Choroid plexus epithelial cell (primary cell): ENCODE results near the gene VSX1.

Source experiments
- DNase-seq: peaks from one replicate; pipeline ENCODE4 v3.0.0-alpha.2; 2010; ENCODE audit warnings: low read depth
- H3K4me3 ChIP-seq: 2 replicates; pipeline ENCODE4 v1.5.1; 2011; ENCODE audit warnings: low read depth, mild to moderate bottlenecking, control low read depth, low read length, moderate library complexity
- CTCF ChIP-seq: conservative IDR thresholded peaks from 2 replicates; pipeline ENCODE4 v1.5.1; 2011; ENCODE audit warnings: low read depth, mild to moderate bottlenecking, control low read depth, inconsistent platforms, low read length, moderate library complexity

VSX1 gene

GRCh38 chr20:25065625-25066338 lies 16.2 kb downstream of the VSX1 start:
- H3K4me3 ChIP-seq = no peak overlapping the region
- DNase-seq = peak; percentile 82
- TF ChIP-seq CTCF = peak; percentile 87

- no peak overlapping the region for H3K4me3 ChIP-seq
- TF ChIP-seq CTCF = no peak
- DNase-seq = no peak
Observed at GRCh38 chr20:25065072-25065624, 16.8 kb downstream of the VSX1 start.

- TF ChIP-seq CTCF = no peak
- no peak overlapping the region for H3K4me3 ChIP-seq
- no peak for DNase-seq
Observed at GRCh38 chr20:25064561-25065071, 17.3 kb downstream of the VSX1 start.

GRCh38 chr20:25063981-25064380 lies 18.0 kb downstream of the VSX1 start:
- no peak for TF ChIP-seq CTCF
- no peak overlapping the region for H3K4me3 ChIP-seq
- DNase-seq = no peak

- no peak for TF ChIP-seq CTCF
- H3K4me3 ChIP-seq = no peak overlapping the region
- no peak for DNase-seq
Observed at GRCh38 chr20:25063546-25063945, 18.4 kb downstream of the VSX1 start.

- no peak overlapping the region for H3K4me3 ChIP-seq
- no peak for TF ChIP-seq CTCF
- no peak for DNase-seq
Observed at GRCh38 chr20:25062841-25063240, 19.1 kb downstream of the VSX1 start.
